HPDE6-E6E7 (cell line): ENCODE results near the gene CGREF1.
"Not testable (repeated sequence)": the region's sequence is repeated elsewhere in the genome, so short reads cannot be mapped to it uniquely, and the experiment has no call there.

Experiments
- DNase-seq: peaks from one replicate; pipeline ENCODE4 v3.0.0; 2011; ENCODE audit warnings: missing footprints; ENCODE audit errors: extremely low spot score

Gene CGREF1

DNA sequence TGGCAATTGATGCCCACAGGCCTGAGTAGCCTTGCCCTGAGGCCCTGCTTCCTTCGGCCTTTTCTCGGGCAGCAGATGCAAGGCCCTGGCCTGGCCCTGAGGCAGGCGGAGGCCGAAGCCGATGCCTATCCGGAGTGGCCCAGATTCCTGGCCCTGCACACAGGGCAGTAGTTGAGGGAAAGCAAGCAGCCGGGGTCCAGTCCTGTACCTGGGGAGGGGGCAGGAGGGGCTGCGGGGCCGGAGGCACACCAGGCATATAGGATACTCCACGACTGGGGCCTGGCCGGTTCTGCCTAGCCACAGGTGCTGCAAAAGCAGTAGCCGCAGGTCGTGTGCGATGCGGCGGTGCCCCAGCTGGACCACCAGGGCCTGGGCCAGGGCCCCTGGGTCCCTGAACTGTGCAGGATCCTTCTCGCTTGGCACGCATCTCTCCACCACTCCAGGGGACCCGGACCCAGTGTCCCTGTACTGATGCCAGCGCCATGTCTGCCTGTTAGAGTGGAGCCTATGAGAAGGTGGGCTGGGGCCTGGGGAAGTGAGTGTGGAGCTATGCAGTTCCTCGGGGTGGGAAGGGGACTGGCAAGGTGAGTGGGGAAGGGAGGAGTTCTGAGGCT lies 18.5 kb upstream of the CGREF1 start:
- no peak for DNase-seq

- DNase-seq = no peak
Observed at GRCh38 chr2:27136751-27137150, 17.8 kb upstream of the CGREF1 start.

- DNase-seq = no peak
Observed at GRCh38 chr2:27135478-27135955, 16.6 kb upstream of the CGREF1 start.

DNA sequence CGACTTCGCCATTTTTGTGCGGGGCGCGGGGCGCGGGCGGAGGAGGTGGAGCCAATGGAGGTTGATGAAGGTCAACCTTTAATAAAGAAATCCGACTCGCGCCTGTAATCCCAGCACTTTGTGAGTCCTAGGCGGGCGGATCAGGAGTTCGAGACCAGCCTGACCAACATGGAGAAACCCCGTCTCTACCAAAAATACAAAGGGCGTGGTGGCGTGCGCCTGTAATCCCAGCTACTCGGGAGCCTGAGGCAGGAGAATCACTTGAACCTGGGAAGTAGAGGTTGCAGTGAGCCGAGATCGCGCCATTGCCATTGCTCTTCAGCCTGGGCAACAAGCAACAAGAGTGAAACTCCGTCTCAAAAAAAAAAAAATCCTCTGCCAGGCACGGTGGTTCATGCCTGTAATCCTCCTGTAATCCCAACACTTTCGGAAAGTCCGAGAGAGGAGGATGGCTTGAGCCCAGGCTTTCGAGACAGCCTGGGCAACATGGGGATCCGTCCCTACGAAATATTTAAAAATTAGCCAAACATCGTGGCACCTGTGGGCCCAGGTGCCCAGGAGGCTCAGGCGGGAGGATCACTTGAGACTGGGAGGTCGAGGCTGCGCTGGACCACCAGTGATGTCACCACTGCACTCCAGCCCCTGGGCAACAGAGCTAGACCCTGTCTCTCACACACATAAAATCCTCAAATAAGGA lies 16.0 kb upstream of the CGREF1 start:
- DNase-seq = no peak

DNA sequence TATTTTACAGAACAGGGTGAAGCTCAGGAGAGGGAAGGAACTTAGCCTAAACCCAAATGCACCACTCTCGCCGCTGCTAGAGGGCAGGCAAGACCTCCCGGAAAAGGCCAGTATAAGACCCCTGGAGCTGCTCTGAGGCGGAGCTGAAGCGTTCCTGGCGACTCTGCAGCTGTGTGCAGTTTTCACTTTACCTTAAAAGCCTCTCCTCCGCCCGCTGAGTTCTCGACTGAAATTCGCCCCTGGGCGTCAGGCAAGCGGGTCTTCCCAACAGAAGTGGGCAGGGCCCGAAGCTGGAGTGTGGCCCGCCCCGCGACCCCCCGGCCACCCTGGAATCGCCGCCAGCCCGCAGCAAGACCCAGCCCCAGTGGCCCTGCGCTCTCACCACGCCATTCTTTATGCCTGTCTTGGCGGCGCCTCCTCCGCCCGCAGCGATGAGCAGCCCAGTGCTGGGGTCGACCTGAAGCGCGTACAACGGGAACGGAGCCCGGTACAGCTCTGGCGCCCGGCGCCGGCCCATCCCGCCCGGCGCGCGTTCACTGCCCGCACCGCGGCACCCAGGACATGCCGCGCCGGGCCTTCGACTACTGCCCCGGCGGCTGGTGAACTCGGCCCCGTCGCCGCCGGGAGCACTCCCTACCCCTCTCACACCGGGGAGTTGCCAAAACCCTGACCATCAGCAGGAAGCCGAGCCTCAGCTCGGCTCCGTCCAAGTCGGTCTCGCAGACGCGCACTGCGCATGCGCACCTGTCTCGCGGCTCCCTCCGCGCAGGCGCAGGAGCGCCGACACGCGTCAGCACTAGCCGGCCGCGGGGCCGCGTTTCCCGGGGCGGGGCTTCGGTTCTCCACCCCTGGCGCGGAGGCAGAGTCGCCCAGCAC lies 15.2 kb upstream of the CGREF1 start, which contains the start of gene PREB:
PREB (minus strand) TSS at position 732 of the 876 bp plus-strand sequence; CDS start at position 517, 215 bp downstream.
- DNase-seq = peak; percentile 99

- no peak for DNase-seq
Observed at GRCh38 chr2:27133195-27133875, 14.4 kb upstream of the CGREF1 start.

- no peak for DNase-seq
Observed at GRCh38 chr2:27131429-27131828, 12.5 kb upstream of the CGREF1 start.

DNA sequence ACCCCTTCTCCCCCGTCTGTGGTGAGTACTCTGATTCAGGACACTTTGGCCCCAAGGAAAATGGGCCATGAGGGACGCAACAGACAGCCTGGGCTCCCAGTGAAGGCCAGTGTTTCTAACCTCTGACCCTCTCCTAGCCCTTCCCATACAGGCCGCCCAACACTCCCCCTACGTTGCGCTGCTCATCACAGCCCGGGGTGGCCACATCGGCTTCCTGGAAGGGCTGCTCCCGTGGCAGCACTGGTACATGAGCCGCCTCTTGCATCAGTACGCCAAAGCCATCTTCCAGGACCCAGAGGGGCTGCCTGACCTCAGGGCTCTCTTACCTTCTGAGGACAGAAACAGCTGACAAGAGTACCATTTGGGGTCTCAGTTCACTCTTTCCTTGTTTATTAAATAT lies 11.5 kb upstream of the CGREF1 start:
- DNase-seq = no peak

- DNase-seq = no peak
Observed at GRCh38 chr2:27128668-27129571, 10.0 kb upstream of the CGREF1 start.

DNA sequence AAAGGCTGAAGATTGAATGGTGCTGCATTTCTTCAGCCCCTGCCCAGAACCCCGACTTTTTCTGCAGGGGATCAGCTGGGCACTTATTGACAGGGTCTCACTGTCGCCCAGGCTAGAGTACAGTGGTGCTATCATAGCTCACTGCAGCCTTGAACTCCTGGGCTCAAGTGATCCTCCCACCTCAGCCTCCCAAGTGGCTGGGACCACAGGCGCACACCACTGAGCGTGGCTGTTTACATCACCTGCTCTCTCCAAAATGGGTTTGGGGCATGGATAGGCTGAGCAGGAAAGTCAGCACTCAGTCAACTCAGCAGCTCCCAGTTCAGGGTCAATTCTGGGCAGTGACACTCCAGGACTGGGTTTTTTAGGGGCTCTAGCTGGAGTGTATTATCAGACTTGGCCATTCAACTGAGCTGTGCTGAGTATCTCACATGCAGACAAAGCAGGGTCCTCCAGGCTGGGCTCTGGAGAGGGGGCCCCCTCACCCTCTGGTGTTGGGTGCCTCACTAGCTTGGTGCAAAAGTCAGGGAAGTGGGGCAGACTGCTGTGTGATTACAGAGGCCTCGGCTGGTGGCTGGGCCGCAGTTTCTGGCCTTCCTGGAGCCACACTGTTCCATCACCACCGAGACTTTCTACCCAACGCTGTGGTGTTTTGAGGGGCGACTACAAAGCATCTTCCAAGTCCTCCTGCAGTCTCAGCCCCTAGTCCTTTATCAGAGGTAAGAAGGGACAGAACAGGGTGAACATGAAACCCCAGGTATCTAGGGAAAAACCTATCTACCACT lies 9.1 kb upstream of the CGREF1 start:
- no peak for DNase-seq

DNA sequence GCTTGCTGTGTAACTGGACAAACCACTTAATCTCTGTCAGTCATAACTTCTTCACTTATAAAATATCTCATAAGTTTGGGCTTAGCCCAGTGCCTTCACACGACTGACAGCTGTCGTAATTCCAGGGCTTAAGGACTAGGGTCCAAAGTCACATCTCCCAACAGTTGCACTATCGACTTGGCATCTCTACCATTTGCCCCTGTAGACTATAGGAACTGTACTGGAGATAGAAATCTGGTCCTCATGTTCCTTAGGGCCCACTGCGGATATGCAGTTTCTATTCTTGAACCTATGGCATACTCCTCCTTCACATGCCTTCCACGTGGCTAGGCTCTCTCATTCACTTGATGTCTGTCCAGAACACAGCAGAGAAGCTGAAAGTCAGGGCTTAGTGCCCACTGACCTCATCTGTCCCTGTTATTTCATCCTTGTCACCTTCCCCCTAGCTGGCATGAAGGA lies 7.4 kb upstream of the CGREF1 start:
- DNase-seq = no peak

DNA sequence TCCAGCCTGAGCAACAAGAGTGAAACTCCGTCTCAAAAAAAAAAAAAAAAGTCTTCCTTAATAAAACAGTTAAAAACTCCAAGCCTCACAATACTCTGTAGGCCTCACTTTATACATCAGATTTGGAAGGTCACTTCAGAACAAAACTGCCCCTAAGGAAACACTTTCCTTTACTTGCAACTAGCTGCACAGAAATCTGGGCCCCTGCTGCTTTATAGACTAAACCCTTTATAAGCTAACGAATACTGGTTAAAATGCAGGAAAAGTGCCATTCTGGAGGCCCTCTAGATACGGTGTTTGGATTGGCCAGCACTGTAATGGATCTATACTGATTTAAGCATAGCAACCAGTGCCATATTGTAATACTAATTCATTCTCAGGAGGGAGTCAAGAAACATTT lies 6.2 kb upstream of the CGREF1 start:
- DNase-seq = no peak

DNA sequence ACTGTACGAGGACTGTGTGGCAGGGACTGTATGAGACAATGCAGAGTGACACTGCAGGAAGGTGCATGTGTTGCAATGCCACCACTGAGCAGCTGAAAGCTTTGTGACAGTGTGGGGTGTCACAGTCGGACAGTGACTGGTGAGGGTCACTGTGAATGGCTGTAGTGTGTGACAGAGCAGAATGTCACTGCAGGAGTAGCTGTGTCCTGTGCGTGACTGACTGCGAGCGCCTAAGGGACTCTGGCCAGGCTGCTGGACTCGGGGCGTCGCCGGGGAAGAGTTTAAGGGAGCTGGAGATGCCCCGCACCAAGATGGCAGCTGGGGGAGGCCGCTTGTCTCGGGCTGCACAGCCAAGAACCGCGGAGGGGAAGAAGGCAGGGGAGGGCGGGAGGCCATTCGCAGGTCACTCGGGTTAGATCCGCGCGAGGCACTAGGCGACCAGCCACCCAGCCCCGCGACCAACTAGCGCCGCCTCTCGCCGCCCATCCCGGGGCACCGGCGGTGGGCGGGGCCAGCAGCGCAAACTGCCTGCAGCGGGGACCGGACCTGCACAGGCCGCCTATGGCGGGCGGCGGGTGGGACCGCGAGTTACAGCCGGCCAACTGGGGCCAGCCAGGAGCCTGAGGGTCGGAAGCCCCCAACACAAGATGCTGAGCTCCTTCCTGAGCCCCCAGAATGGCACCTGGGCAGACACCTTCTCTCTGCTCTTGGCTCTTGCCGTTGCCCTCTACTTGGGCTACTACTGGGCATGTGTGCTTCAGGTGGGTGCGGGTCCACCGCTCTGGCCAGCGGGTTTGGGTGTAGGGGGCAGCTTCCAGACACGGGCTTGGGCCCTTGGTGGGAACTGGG lies 4.6 kb upstream of the CGREF1 start, which contains the start of gene ABHD1:
ABHD1 (plus strand) TSS at position 514 of the 849 bp plus-strand sequence; CDS start at position 648, 134 bp downstream.
- DNase-seq = peak; percentile 37

DNA sequence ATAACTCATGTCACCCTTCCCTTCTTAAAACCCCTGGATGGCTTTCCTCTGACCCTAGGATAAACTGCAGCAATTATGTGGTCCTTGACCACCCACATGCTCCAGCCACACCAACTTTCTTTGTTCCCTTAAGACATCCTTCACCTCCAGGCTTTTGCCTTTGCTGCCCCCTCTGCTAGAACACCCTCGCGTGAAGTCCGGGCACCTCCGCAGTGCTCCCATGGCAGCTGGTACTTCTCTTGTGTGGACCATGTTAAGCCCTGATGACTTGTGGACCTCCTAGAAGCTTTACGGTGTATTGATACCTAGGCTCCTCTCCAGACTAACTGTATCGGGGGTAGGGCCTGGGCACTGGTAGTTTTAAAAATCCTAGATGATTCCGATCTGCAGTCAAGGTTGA lies 3.9 kb upstream of the CGREF1 start:
- DNase-seq = no peak

GRCh38 chr2:27121906-27122305 lies 3.0 kb upstream of the CGREF1 start:
- DNase-seq = no peak

DNA sequence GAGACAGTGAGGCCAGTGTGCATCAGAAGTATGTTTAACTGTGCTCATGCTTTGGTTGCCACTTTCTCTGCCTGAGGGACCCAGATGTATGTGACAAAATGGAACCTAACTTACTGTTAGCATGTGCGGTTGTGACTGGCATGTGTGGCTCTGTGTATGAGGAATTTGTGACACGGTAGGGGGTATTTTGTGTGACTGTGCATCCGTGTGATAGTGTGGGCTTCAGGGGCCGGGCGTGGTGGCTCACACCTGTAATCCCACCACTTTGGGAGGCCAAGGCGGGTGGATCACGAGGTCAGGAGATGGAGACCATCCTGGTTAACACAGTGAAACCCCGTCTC lies 372 bp upstream of the CGREF1 start:
- DNase-seq = not testable (repeated sequence)

GRCh38 chr2:27117995-27118524 lies 868 bp downstream of the CGREF1 start:
- DNase-seq = no peak

- DNase-seq = no peak
Observed at GRCh38 chr2:27115519-27115918, 3.4 kb downstream of the CGREF1 start.
